HepG2 (cell line): Measurements from ENCODE around the gene LRBA. TPM values are rescaled to one million over a fixed set of nuclear protein-coding genes. Genes with fewer than 3 reads are reported as not detected.

ENCODE experiments used
- MXD4 ChIP-seq: IDR thresholded peaks from 2 replicates; pipeline ENCODE4 v1.6.1; 2016; ENCODE audit warnings: mild to moderate bottlenecking, missing biosample characterization, missing genetic modification reagents
- REPIN1 ChIP-seq: sonication (generic); formaldehyde crosslinking; IDR thresholded peaks from 2 replicates; pipeline ENCODE4 v1.8.0; 2022; ENCODE audit warnings: missing genetic modification reagents, low read depth, mild to moderate bottlenecking, borderline replicate concordance
- RXRA ChIP-seq: sonication (generic); formaldehyde crosslinking; IDR thresholded peaks from 2 replicates; pipeline ENCODE4 v1.5.1; 2020; ENCODE audit warnings: missing genetic modification reagents
- SALL1 ChIP-seq: sonication (generic); formaldehyde crosslinking; IDR thresholded peaks from 2 replicates; pipeline ENCODE4 v1.8.0; 2022; ENCODE audit warnings: mild to moderate bottlenecking, missing genetic modification reagents
- SIN3B ChIP-seq: fragments of 150-350 bp; IDR thresholded peaks from 2 replicates; pipeline ENCODE4 v1.6.1; 2014; ENCODE audit warnings: low read length
- XBP1 ChIP-seq: sonication (generic); formaldehyde crosslinking; IDR thresholded peaks from 2 replicates; pipeline ENCODE4 v1.5.0; 2020; ENCODE audit warnings: missing genetic modification reagents
- ZNF207 ChIP-seq: fragments of 450-650 bp; IDR thresholded peaks from 2 replicates; pipeline ENCODE4 v1.6.1; 2016; ENCODE audit warnings: antibody characterized with exemption, borderline replicate concordance
- ZNF234 ChIP-seq: sonication (generic); formaldehyde crosslinking; conservative IDR thresholded peaks from 2 replicates; pipeline ENCODE4 v1.5.1; 2020; ENCODE audit warnings: mild to moderate bottlenecking, missing genetic modification reagents
- ZNF343 ChIP-seq: sonication (generic); formaldehyde crosslinking; IDR thresholded peaks from 2 replicates; pipeline ENCODE4 v1.4.0; 2020; ENCODE audit warnings: mild to moderate bottlenecking, missing genetic modification reagents
- ZNF431 ChIP-seq: sonication (generic); formaldehyde crosslinking; IDR thresholded peaks from 2 replicates; pipeline ENCODE4 v1.9.0; 2022; ENCODE audit warnings: missing genetic modification reagents, low read depth, mild to moderate bottlenecking, borderline replicate concordance
- ZNF605 ChIP-seq: sonication (generic); formaldehyde crosslinking; IDR thresholded peaks from 2 replicates; pipeline ENCODE4 v1.8.0; 2022; ENCODE audit warnings: mild to moderate bottlenecking, missing genetic modification reagents
- polyA plus RNA-seq, 8 experiments: library from polyadenylated mRNA; depleted of rRNA in 3 of 8; stranded (reverse) in 7 of 8; unstranded in 1 of 8; fragments of >200 nt; fragmentation: Illumina TruSeq in 4 of 8; extraction: Trizol in 4 of 8; gene quantifications; 2 replicates each; pipeline versions ENCODE4 v1.2.1 to v1.2.3, GENCODE V29; 2011 to 2016; ENCODE audit warnings: low read depth in 4 of 8, missing spikeins in 1 of 8, mixed read lengths in 1 of 8; ENCODE audit not compliant: insufficient read depth in 1 of 8
- total RNA-seq, 5 experiments: library from RNA; depleted of rRNA; stranded (reverse); fragments of >200 nt; fragmentation: Illumina TruSeq; extraction: Trizol; gene quantifications; 2 replicates each; pipeline ENCODE4 v1.2.3, GENCODE V29; 2016; ENCODE audit warnings: low read depth in 1 of 5
- TF ChIP-seq, protein P1 (sequence below): sonication (generic); formaldehyde crosslinking; IDR thresholded peaks from 2 replicates; pipeline ENCODE4 v1.4.0; 2020; ENCODE audit warnings: mild to moderate bottlenecking, missing genetic modification reagents
- TF ChIP-seq, protein P2 (sequence below): sonication (generic); formaldehyde crosslinking; IDR thresholded peaks from 2 replicates; pipeline ENCODE4 v1.5.0; 2020; ENCODE audit warnings: mild to moderate bottlenecking, missing genetic modification reagents, borderline replicate concordance
- TF ChIP-seq, protein P3 (sequence below): sonication (generic); formaldehyde crosslinking; IDR thresholded peaks from 2 replicates; pipeline ENCODE4 v1.4.0; 2020; ENCODE audit warnings: missing genetic modification reagents, mild to moderate bottlenecking, borderline replicate concordance
- TF ChIP-seq, protein P4 (sequence below): sonication (generic); formaldehyde crosslinking; IDR thresholded peaks from 2 replicates; pipeline ENCODE4 v1.4.0; 2020; ENCODE audit warnings: missing genetic modification reagents, mild to moderate bottlenecking, borderline replicate concordance
- TF ChIP-seq, protein P5 (sequence below): IDR thresholded peaks from 2 replicates; pipeline ENCODE4 v1.6.1; 2012; ENCODE audit warnings: low read depth, low read length, improper control_type of control experiment

The LRBA gene
- total and polyA plus RNA-seq, 2 of the 13 experiments (the other 11 are each of a cell fraction or from before 2014, with no cell fraction given), result 21.0 to 37.2 TPM

DNA sequence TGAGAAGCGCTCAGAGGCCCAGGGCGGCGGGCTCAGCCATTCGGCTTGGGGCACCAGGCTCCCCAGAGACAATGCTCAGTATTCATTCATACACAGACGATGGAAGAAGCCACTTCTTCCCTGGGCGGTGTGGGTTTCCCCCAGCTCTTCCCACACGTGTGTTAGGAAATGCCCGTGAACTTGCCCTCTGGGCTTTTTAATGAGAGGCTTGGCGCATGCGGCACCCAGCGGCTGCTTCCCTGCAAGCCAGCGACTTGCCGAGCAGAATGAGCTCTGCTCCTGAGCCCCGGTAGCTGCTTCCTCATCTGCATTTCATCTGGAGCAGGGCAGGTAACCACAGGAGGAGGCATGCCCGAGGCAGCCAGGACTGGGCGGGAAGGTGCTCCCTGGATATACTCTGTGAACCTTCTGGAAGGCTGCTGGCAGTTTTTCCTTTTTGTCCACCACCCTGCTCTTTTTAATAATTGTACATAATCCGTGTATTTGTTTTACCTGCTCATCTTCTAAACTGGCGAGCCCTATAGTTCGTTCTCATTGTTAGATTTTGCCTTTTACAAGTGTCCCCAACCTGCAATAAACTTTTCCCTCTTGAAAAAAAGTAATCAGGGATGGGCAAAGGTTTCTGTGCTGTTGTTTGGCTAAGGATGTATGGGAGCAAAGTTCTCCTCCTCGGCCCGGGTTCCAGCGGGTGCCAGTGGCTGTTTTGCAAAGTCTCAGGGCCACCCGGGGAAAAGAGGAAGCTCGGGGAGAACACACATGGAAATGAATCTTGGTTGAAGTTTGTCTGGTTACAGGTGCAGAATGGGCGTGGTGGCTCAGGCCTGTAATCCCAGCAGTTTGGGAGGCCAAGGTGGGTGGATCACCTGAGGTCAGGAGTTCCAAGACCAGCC is 758.0 kb downstream of the LRBA start (continued):
- TF ChIP-seq RXRA (CRISPR knock-in tag), result peak; percentile 58; the same call in 1 of the 2 replicates
- TF ChIP-seq, protein P1, sequence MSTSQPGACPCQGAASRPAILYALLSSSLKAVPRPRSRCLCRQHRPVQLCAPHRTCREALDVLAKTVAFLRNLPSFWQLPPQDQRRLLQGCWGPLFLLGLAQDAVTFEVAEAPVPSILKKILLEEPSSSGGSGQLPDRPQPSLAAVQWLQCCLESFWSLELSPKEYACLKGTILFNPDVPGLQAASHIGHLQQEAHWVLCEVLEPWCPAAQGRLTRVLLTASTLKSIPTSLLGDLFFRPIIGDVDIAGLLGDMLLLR (CRISPR knock-in tag), result 0 out of 2 replicates have a peak, but pooled peaks have one; percentile 24
- TF ChIP-seq, protein P2, sequence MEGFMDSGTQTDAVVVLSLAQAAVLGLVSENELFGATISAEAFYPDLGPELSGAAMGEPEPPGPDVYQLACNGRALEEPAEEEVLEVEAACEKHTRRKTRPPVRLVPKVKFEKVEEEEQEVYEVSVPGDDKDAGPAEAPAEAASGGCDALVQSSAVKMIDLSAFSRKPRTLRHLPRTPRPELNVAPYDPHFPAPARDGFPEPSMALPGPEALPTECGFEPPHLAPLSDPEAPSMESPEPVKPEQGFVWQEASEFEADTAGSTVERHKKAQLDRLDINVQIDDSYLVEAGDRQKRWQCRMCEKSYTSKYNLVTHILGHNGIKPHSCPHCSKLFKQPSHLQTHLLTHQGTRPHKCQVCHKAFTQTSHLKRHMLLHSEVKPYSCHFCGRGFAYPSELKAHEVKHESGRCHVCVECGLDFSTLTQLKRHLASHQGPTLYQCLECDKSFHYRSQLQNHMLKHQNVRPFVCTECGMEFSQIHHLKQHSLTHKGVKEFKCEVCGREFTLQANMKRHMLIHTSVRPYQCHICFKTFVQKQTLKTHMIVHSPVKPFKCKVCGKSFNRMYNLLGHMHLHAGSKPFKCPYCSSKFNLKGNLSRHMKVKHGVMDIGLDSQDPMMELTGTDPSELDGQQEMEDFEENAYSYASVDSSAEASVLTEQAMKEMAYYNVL (CRISPR knock-in tag), result 0 out of 2 replicates have a peak, but pooled peaks have one; percentile 23
- TF ChIP-seq, protein P3, sequence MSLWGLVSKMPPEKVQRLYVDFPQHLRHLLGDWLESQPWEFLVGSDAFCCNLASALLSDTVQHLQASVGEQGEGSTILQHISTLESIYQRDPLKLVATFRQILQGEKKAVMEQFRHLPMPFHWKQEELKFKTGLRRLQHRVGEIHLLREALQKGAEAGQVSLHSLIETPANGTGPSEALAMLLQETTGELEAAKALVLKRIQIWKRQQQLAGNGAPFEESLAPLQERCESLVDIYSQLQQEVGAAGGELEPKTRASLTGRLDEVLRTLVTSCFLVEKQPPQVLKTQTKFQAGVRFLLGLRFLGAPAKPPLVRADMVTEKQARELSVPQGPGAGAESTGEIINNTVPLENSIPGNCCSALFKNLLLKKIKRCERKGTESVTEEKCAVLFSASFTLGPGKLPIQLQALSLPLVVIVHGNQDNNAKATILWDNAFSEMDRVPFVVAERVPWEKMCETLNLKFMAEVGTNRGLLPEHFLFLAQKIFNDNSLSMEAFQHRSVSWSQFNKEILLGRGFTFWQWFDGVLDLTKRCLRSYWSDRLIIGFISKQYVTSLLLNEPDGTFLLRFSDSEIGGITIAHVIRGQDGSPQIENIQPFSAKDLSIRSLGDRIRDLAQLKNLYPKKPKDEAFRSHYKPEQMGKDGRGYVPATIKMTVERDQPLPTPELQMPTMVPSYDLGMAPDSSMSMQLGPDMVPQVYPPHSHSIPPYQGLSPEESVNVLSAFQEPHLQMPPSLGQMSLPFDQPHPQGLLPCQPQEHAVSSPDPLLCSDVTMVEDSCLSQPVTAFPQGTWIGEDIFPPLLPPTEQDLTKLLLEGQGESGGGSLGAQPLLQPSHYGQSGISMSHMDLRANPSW (CRISPR knock-in tag), result no peak; the same call in 1 of the 2 replicates
- TF ChIP-seq ZNF431 (CRISPR knock-in tag), result no peak
- TF ChIP-seq SIN3B, result no peak
- peak; percentile 44; the same call in 1 of the 2 replicates for TF ChIP-seq ZNF343 (CRISPR knock-in tag)
- TF ChIP-seq ZNF605, result peak; percentile 71
- TF ChIP-seq MXD4, result no peak
- TF ChIP-seq REPIN1 (CRISPR knock-in tag), result 0 out of 2 replicates have a peak, but pooled peaks have one; percentile 32
- no peak for TF ChIP-seq ZNF207
- TF ChIP-seq, protein P4, sequence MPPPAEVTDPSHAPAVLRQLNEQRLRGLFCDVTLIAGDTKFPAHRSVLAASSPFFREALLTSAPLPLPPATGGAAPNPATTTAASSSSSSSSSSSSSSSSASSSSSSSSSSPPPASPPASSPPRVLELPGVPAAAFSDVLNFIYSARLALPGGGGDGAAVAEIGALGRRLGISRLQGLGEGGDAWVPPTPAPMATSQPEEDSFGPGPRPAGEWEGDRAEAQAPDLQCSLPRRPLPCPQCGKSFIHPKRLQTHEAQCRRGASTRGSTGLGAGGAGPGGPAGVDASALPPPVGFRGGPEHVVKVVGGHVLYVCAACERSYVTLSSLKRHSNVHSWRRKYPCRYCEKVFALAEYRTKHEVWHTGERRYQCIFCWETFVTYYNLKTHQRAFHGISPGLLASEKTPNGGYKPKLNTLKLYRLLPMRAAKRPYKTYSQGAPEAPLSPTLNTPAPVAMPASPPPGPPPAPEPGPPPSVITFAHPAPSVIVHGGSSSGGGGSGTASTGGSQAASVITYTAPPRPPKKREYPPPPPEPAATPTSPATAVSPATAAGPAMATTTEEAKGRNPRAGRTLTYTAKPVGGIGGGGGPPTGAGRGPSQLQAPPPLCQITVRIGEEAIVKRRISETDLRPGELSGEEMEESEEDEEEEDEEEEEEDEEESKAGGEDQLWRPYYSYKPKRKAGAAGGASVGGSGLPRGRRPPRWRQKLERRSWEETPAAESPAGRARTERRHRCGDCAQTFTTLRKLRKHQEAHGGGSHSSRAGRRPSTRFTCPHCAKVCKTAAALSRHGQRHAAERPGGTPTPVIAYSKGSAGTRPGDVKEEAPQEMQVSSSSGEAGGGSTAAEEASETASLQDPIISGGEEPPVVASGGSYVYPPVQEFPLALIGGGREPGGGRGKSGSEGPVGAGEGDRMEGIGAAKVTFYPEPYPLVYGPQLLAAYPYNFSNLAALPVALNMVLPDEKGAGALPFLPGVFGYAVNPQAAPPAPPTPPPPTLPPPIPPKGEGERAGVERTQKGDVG, result no peak
- TF ChIP-seq ZNF234 (CRISPR knock-in tag), result no peak
- TF ChIP-seq SALL1 (CRISPR knock-in tag), result peak; percentile 57
- TF ChIP-seq, protein P5, sequence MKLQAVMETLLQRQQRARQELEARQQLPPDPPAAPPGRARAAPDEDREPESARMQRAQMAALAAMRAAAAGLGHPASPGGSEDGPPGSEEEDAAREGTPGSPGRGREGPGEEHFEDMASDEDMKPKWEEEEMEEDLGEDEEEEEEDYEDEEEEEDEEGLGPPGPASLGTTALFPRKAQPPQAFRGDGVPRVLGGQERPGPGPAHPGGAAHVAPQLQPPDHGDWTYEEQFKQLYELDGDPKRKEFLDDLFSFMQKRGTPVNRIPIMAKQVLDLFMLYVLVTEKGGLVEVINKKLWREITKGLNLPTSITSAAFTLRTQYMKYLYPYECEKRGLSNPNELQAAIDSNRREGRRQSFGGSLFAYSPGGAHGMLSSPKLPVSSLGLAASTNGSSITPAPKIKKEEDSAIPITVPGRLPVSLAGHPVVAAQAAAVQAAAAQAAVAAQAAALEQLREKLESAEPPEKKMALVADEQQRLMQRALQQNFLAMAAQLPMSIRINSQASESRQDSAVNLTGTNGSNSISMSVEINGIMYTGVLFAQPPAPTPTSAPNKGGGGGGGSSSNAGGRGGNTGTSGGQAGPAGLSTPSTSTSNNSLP, result no peak
- no peak for TF ChIP-seq XBP1 (CRISPR knock-in tag)
